ENCODE results near the gene MTOR. TPM values are rescaled to one million over a fixed set of nuclear protein-coding genes. Genes with fewer than 3 reads are reported as not detected.

The MTOR gene
- total and polyA plus RNA-seq, 10 of the 15 experiments (the other 5 are each of a cell fraction or from before 2014, with no cell fraction given): 6.6 to 41.8 (median 29.8) TPM

DNA sequence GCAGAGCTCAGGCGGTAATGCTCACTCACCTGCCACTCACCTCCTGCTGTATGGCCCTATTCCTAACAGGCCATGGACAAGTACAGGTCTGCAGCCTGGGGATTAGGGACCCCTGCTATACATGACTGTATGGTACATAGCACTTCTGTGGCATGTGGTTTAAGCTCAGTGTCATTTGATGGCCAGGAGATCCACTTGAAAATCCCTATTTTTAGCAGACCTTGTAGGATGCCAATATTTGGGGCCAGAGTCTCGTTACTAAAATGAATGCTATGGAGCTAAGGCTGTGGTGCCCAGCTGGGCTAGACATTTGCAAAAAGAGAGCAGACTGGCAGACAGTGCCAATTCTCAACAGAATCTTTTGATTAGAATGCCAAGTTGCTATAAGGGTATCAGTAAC is 74.9 kb downstream of the MTOR start:
- no peak for ATAC-seq
- Histone ChIP-seq H3K27ac (ENCODE audit: control insufficient read depth, insufficient read depth) (no peak overlapping the region), H2AFZ (ENCODE audit: control insufficient read depth, low read depth, low read length) (no peak overlapping the region), H3K36me3 (ENCODE audit: control insufficient read depth in 2 of 2, insufficient read depth in 2 of 2, low read length in 1 of 2) (peaks cover 9 to 26% of the 10 kb centered on the region in 2 experiments), H3K4me1 (ENCODE audit: control insufficient read depth, insufficient read depth, low read length) (no peaks in the 10 kb centered on the region), H3K27me3 (replicated peaks in 1 of 2; ENCODE audit: control insufficient read depth in 2 of 2, insufficient read depth in 2 of 2, low read length in 1 of 2) (no peaks in the 10 kb centered on the region), H3K79me2 (ENCODE audit: control insufficient read depth, insufficient read depth, low read length) (no peaks in the 10 kb centered on the region), H3K9ac (ENCODE audit: control insufficient read depth, insufficient read depth, low read length) (no peak overlapping the region; the same call in 1 of the 2 replicates), H4K20me1 (ENCODE audit: control insufficient read depth, insufficient read depth) (no peaks in the 10 kb centered on the region), H3K4me2 (ENCODE audit: control insufficient read depth, insufficient read depth) (no peak overlapping the region), H3K4me3 (no peak overlapping the region), H3K9me3 (replicated peaks; ENCODE audit: control insufficient read depth, insufficient read depth, low read length) (no peaks in the 10 kb centered on the region)
- in situ Hi-C loops (cut with MboI) (no loop called here), intact Hi-C loops (cut with micrococcal nuclease; ENCODE audit: unreplicated experiment) (no loop called here)
- TF ChIP-seq, protein P1, sequence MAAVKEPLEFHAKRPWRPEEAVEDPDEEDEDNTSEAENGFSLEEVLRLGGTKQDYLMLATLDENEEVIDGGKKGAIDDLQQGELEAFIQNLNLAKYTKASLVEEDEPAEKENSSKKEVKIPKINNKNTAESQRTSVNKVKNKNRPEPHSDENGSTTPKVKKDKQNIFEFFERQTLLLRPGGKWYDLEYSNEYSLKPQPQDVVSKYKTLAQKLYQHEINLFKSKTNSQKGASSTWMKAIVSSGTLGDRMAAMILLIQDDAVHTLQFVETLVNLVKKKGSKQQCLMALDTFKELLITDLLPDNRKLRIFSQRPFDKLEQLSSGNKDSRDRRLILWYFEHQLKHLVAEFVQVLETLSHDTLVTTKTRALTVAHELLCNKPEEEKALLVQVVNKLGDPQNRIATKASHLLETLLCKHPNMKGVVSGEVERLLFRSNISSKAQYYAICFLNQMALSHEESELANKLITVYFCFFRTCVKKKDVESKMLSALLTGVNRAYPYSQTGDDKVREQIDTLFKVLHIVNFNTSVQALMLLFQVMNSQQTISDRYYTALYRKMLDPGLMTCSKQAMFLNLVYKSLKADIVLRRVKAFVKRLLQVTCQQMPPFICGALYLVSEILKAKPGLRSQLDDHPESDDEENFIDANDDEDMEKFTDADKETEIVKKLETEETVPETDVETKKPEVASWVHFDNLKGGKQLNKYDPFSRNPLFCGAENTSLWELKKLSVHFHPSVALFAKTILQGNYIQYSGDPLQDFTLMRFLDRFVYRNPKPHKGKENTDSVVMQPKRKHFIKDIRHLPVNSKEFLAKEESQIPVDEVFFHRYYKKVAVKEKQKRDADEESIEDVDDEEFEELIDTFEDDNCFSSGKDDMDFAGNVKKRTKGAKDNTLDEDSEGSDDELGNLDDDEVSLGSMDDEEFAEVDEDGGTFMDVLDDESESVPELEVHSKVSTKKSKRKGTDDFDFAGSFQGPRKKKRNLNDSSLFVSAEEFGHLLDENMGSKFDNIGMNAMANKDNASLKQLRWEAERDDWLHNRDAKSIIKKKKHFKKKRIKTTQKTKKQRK (IDR thresholded peaks at IDR 0.05; ENCODE audit: low read depth, low read length): no peak
- TF ChIP-seq, protein P2, sequence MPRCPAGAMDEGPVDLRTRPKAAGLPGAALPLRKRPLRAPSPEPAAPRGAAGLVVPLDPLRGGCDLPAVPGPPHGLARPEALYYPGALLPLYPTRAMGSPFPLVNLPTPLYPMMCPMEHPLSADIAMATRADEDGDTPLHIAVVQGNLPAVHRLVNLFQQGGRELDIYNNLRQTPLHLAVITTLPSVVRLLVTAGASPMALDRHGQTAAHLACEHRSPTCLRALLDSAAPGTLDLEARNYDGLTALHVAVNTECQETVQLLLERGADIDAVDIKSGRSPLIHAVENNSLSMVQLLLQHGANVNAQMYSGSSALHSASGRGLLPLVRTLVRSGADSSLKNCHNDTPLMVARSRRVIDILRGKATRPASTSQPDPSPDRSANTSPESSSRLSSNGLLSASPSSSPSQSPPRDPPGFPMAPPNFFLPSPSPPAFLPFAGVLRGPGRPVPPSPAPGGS (IDR thresholded peaks at IDR 0.05; ENCODE audit: borderline replicate concordance, insufficient read depth, low read depth, low read length, poor library complexity, severe bottlenecking): no peak
- no peak for TF ChIP-seq NKRF (conservative IDR thresholded peaks at IDR 0.05)
- no peak for FAIRE-seq
- DNase-seq (ENCODE audit: low read depth, low spot score): no peak
- ChIA-PET CTCF (no interaction called here), SMC1A (ENCODE audit: uncharacterized antibody, unreplicated experiment) (interaction anchor here (2.1 kb wide), 1 partner anchor 150 kb away, joined by 8 read pairs; no protein-coding TSS in a partner anchor), RAD21 (ENCODE audit: unreplicated experiment) (no interaction called here), POLR2A (no interaction called here)
- 97% methylated on average over 2 of the region's 2 CpGs for WGBS (ENCODE audit: insufficient coverage, insufficient replicate concordance, low lambda C conversion rate, missing lambda C conversion rate)
- BruUV-seq (replicated peaks): no TSS peak
